Activated CD4-positive, alpha-beta T cell treated with anti-CD3 and anti-CD28 coated beads, Interleukin-2, amount 50 U/mL, for 24 hours (primary cell): Measurements from ENCODE around the gene LDLRAD3.

Experiments used
- DNase-seq, 2 donors: peaks; one replicate each; pipeline ENCODE4 v3.0.0-alpha.2; 2020; ENCODE audit warnings: low read depth in 1 of 2, low spot score in 1 of 2

Gene LDLRAD3

DNA sequence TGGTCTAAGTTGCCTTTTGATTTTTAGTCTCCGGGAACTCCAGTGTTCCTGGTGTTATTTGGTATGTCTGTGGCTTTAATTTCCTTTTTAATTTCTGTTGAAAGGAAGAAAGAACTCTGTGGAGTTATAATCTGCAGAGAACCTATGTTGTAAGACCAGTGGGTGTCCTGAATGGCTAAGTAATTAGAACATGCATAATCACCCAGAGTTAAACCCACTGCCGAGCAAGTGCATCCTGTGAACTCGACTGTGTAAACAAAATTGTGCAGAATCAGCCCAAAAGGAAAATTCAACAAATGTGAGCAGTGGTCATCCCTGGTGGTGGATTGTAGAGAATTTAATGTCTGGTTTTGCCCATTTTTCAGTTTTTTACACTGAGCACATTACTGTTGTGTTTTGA, 182.8 kb downstream of the LDLRAD3 start:
- no peak for DNase-seq

GRCh38 chr11:36127550-36127949, 183.7 kb downstream of the LDLRAD3 start:
- DNase-seq = no peak

DNA sequence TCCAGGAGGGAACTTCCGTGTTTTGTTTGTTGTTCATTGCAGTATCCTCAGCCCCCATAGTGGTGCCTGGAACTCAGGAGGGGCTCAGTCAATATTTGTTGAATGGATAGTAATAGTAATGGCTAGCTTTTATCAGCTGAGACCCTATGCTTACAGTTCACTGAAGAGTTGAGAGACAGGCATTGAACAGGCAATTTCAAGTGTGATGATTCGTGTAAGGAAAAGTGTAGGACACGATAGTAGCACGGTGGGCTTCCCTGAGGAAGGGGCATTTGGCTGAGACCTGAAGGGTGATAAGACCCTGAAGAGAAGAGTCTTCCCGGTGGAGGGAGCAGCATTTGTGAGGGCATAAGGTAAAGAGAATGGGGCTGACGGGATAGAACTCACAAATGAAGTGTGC, 186.1 kb downstream of the LDLRAD3 start:
- no peak for DNase-seq

- DNase-seq = no peak
Measured at GRCh38 chr11:36130401-36130800, 186.5 kb downstream of the LDLRAD3 start.

DNA sequence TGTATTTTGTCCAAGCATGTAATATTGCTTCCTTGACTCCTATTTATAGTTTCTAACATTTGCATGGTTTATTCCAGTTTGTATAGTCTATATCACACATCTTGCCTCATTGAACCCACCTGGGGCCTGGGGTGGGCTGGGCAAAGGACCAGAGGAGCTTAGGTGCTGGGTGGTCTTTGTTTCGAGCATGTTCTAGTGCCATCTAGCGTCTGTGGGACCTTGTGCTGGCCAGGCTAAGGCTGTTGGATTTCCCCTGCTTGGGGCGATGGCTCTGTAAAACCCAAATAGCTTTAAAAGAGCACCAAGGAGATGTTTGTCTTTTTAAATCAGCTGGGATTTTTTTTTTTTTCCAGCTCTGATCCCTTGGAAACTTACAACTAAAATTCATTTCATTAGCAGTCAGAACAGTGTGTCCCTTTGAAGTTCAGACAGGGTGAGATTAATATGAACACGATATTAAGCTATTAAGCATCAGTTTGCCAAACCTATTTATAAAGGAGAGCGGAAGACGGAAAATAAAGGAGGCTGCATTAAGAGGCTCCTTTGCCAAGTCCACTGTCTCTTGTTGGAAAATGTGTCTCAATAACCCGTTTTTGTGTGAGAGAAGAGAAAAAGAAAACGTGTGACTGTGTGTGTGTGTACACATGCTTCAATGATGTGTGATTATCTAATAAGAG, 188.0 kb downstream of the LDLRAD3 start:
- no peak for DNase-seq

DNA sequence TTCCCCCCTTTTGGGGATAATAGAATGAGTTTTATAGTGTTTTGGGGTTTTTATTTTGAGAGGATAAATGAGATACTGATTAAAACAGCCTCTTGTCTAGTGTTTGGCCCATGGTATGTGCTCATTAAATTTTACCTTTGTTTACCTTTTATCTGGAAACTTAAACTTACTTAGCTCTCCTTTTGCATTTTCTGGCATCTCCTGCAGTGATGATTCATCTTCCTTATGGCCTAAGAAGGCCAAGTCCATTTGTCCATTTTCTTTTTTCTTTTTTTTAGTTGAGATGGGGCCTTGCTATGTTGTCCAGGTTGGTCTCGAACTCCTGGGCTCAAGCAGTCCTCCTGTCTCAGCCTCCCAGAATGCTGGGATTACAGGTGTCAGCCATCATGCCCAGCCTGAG, 189.1 kb downstream of the LDLRAD3 start:
- DNase-seq = no peak

DNA sequence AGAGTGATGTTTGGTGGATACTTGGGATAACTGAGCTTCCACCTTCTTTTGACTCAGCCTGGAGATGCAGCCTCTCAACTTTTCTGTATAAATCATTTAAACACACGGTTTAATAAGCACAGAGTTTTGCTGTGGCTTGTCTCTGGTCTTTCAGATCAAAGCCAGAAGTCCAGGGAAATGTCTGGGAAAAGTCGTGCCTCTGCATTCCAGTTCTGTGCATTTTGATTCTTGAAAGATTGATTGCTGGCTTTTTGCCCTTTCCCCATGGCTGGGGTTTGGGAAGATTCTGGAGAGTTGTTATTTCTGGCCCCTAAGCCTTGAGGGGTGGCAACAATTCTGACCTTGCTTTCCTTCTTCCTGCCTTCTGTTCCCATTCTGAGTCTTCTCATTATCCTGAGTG, 191.2 kb downstream of the LDLRAD3 start:
- no peak for DNase-seq

GRCh38 chr11:36139767-36140166, 195.9 kb downstream of the LDLRAD3 start:
- no peak for DNase-seq

GRCh38 chr11:36141196-36141953, 197.5 kb downstream of the LDLRAD3 start:
- DNase-seq = no peak

DNA sequence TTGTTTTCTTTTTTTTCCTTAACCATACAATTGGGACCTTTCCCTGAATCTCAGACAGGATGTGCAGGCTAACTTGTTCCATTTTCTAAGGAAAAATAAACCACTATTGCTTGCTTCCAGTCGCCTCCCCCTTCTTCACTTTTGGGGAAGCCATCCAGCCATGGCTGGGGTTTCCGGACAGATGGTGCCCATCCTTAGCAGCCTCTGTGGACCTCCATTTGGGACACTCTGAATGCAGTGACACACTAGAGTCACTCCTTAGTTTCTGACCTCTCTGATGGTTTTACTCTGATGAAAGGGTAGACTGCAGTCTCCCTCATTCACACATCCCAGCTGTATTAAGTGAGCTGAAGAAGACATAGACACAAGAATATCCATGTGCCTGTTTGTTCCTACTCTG, 198.1 kb downstream of the LDLRAD3 start:
- DNase-seq = no peak

- no peak for DNase-seq
Measured at GRCh38 chr11:36142439-36142838, 198.6 kb downstream of the LDLRAD3 start.

DNA sequence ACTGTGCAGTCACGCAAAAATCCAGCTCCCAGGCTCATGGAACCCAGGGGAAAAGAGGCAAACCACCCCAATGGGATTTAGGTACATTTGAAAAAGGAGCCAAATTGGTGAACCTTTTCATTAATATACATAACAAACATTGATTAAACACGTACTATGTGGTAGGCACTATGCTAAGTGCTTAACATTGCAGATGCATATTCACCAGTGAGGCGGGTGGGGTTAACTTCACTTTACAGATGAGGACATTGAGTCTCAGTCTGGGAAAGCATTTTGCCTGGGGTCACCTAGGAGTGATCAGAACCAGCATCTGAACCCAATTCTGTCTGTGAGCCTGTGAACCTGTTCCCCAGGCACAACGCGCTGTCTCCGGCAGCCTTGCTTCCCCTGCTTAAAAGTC, 199.0 kb downstream of the LDLRAD3 start:
- no peak for DNase-seq

- no peak for DNase-seq
Measured at GRCh38 chr11:36146437-36146836, 202.6 kb downstream of the LDLRAD3 start.

- no peak for DNase-seq
Measured at GRCh38 chr11:36147491-36147890, 203.6 kb downstream of the LDLRAD3 start.

DNA sequence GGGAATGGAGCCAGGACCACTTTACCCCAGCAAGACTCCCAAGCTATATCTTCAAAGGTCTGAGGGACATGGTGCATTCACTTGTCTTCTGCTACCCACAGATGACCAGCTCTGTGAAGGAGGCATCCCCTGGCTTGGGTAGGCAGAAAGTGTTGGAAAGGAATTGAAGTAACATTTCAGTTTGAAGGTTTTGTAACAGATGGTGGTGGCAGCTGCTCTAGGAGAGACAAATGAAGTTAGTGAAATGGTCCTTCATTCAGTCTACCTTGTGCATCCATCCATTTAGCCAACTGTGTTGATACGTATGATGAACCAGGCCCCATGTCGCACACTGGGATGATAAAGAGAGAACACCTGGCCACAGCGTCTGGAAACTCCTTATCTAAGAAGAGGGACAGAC, 204.8 kb downstream of the LDLRAD3 start:
- DNase-seq = no peak

GRCh38 chr11:36149538-36150242, 205.8 kb downstream of the LDLRAD3 start:
- peak; percentile 0 to 39 for DNase-seq

DNA sequence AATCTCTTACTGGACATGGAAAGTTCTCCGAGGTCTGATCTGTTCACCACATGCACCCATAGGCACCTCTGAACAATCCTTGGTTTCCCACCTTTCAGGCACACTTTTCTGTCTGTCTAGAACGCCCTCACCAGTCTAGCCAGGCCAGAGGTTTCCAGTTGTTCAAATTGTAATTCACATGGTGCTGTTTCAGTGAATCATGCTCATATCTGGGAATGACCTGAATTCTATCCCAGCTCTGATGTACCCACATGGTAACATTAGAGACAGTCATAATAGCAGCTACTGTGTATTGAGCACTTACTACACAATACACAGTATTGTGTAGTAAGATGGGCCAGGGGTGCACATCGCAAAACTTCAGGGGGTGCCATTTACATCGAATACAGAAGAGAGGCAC, 207.1 kb downstream of the LDLRAD3 start:
- DNase-seq = no peak

DNA sequence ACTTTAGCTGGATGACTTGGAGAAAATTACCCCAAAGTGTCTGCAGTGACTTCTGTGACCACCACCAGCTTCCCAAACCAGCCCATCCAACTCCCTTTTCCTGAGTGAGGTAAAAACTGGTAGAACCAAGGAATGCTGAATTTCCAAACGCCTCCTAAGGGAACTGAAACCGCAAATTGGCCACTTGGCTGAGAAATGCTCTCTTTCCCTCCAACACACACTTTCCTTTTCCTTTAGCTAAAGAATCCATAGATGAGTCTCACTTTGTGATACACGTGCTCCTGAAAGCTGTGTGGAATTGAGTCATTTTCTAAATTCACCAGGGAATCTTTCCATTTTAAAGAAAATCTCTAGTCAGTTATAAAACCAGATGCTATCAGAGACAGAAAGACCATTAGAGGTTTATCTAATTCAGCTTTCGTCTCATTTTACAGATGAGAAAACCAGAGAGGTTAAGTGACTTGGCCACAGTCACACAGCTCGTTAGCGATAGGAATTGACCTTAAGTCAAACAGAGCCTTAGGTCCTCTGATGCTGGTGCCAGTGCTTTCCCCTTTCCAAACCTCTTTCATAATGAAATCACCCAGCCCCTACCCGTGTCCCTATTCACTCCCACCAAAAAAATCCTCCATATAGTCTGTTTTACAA, 208.2 kb downstream of the LDLRAD3 start:
- no peak for DNase-seq

DNA sequence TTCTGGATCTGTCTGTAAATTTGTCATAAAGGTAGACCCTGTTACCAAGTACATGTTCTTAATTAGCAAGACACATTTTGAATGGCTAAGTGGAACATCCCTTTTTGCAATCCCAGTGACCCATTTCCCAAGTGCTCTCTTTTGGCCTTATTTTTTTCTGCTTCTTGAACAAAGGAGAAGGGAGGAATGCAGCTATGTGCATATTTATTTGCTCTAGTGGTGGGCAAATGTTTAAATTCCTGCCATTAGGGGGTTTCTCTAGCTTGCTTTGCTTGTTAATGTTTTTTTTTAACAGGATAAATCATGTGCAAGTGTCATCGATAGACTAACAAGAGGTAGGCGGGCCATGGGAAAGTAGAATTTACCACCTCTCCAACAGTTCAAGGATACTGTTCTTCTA, 209.7 kb downstream of the LDLRAD3 start:
- no peak for DNase-seq

GRCh38 chr11:36155124-36155561, 211.3 kb downstream of the LDLRAD3 start:
- no peak for DNase-seq

- no peak for DNase-seq
Measured at GRCh38 chr11:36155770-36156160, 211.9 kb downstream of the LDLRAD3 start.
